GM23338 (cell line): ENCODE measurements around the gene ACBD3. TPM values are rescaled to one million over a fixed set of nuclear protein-coding genes. Genes with fewer than 3 reads are reported as not detected.

ENCODE experiments used
- ATAC-seq: fragments of 200-7000 bp; cut with Tn5 transposase; 3 replicates; pipeline ENCODE4 v1.9.1; 2020
- DNase-seq: peaks from one replicate; pipeline ENCODE4 v3.0.0-alpha.2; 2015; ENCODE audit warnings: low spot score
- H2AFZ ChIP-seq: fragments of 200-600 bp; sonication (generic); 2 replicates; pipeline ENCODE4 v1.8.0; 2016; ENCODE audit warnings: antibody characterized with exemption, mild to moderate bottlenecking, moderate library complexity
- H3F3A ChIP-seq: fragments of 200-600 bp; sonication (generic); replicated peaks from 2 replicates; pipeline ENCODE4 v1.8.0; 2017; ENCODE audit warnings: antibody characterized with exemption, mixed run types, low read depth
- H3K27ac ChIP-seq: fragments of 200-600 bp; sonication (generic); 2 replicates; pipeline ENCODE4 v1.6.1; 2016; ENCODE audit warnings: low read depth
- H3K27me3 ChIP-seq: fragments of 200-600 bp; sonication (generic); 2 replicates; pipeline ENCODE4 v1.8.0; 2016; ENCODE audit warnings: mild to moderate bottlenecking, mixed run types, moderate library complexity; ENCODE audit not compliant: insufficient read depth
- H3K36me3 ChIP-seq: fragments of 200-600 bp; sonication (generic); 2 replicates; pipeline ENCODE4 v1.8.0; 2016; ENCODE audit warnings: mild to moderate bottlenecking; ENCODE audit not compliant: insufficient read depth
- H3K4me1 ChIP-seq: fragments of 200-600 bp; sonication (generic); 2 replicates; pipeline ENCODE4 v1.8.0; 2016; ENCODE audit warnings: mild to moderate bottlenecking, moderate library complexity; ENCODE audit not compliant: insufficient read depth
- H3K4me2 ChIP-seq: fragments of 200-600 bp; sonication (generic); 2 replicates; pipeline ENCODE4 v1.7.1; 2017; ENCODE audit warnings: mixed run types
- H3K4me3 ChIP-seq: fragments of 200-600 bp; sonication (generic); 2 replicates; pipeline ENCODE4 v1.6.1; 2016; ENCODE audit warnings: mixed run types
- H3K79me2 ChIP-seq: fragments of 200-600 bp; sonication (generic); replicated peaks from 2 replicates; pipeline ENCODE4 v1.8.0; 2017; ENCODE audit warnings: mild to moderate bottlenecking; ENCODE audit not compliant: insufficient read depth
- H3K9me2 ChIP-seq: fragments of 200-600 bp; sonication (generic); 2 replicates; pipeline ENCODE4 v1.8.0; 2017; ENCODE audit not compliant: insufficient read depth
- H4K20me1 ChIP-seq: fragments of 200-600 bp; sonication (generic); replicated peaks from 2 replicates; pipeline ENCODE4 v1.8.0; 2017; ENCODE audit warnings: mild to moderate bottlenecking; ENCODE audit not compliant: insufficient read depth
- H3K27ac Mint-ChIP-seq: 2 replicates; pipeline ENCODE4 v1.8.0; 2020; ENCODE audit warnings: inconsistent platforms, mild to moderate bottlenecking, moderate library complexity, mixed read lengths
- H3K27me3 Mint-ChIP-seq: 3 replicates; pipeline ENCODE4 v1.8.0; 2022; ENCODE audit warnings: low read depth, mild to moderate bottlenecking, moderate library complexity, mixed read lengths, inconsistent platforms; ENCODE audit not compliant: insufficient read depth, poor library complexity
- H3K36me3 Mint-ChIP-seq: 3 replicates; pipeline ENCODE4 v1.8.0; 2021; ENCODE audit warnings: low read depth, mild to moderate bottlenecking, inconsistent platforms, moderate library complexity, mixed read lengths
- H3K4me1 Mint-ChIP-seq: 3 replicates; pipeline ENCODE4 v1.8.0; 2020; ENCODE audit warnings: mild to moderate bottlenecking, inconsistent platforms, mixed read lengths
- H3K4me3 Mint-ChIP-seq: 3 replicates; pipeline ENCODE4 v1.8.0; 2021; ENCODE audit warnings: moderate library complexity, mild to moderate bottlenecking, inconsistent platforms, mixed read lengths
- H3K9me3 Mint-ChIP-seq: 3 replicates; pipeline ENCODE4 v1.8.0; 2020; ENCODE audit warnings: moderate library complexity, mild to moderate bottlenecking, inconsistent platforms, mixed read lengths
- CREB1 ChIP-seq: fragments of 250-450 bp; sonication (Bioruptor Pico); IDR thresholded peaks from 2 replicates; pipeline ENCODE4 v1.5.0; 2020; ENCODE audit warnings: low read depth, mild to moderate bottlenecking, moderate library complexity
- EZH2 ChIP-seq: fragments of 200-600 bp; sonication (generic); IDR thresholded peaks from one replicate; pipeline ENCODE4 v1.8.0; 2017; ENCODE audit warnings: antibody characterized with exemption, mild to moderate bottlenecking, low read depth; ENCODE audit not compliant: unreplicated experiment
- NANOG ChIP-seq: IDR thresholded peaks from 2 replicates; pipeline ENCODE4 v1.6.1; 2016; ENCODE audit warnings: antibody characterized with exemption, borderline replicate concordance
- POLR2AphosphoS5 ChIP-seq: IDR thresholded peaks from 2 replicates; pipeline ENCODE4 v1.6.1; 2016; ENCODE audit warnings: antibody characterized with exemption, low read depth
- STAT1 ChIP-seq: IDR thresholded peaks from one replicate; pipeline ENCODE4 v1.6.1; 2016; ENCODE audit warnings: antibody characterized with exemption; ENCODE audit not compliant: unreplicated experiment
- ZNF114 ChIP-seq: fragments of 250-450 bp; sonication (Bioruptor Pico); IDR thresholded peaks from 2 replicates; pipeline ENCODE4 v1.5.0; 2020; ENCODE audit warnings: mild to moderate bottlenecking, moderate library complexity
- ZNF331 ChIP-seq: fragments of 250-450 bp; sonication (Bioruptor Pico); IDR thresholded peaks from 2 replicates; pipeline ENCODE4 v1.5.0; 2020; ENCODE audit warnings: low read depth, mild to moderate bottlenecking, moderate library complexity
- polyA plus RNA-seq: library from polyadenylated mRNA; unstranded; fragments of >200 nt; fragmentation: Nextera tagmentation; extraction: Ambion mirVana; gene quantifications from 2 replicates; pipeline ENCODE4 v1.2.1, GENCODE V29; 2016
- total RNA-seq: library from RNA; depleted of rRNA; stranded (reverse); fragments of >200 nt; shearing (Covaris generic); gene quantifications from 2 replicates; pipeline ENCODE4 v1.2.3, GENCODE V29; 2014
- TF ChIP-seq, protein P1 (sequence below): fragments of 250-450 bp; sonication (Bioruptor Pico); IDR thresholded peaks from 2 replicates; pipeline ENCODE4 v1.5.0; 2020; ENCODE audit warnings: mild to moderate bottlenecking, moderate library complexity
- TF ChIP-seq, protein P2 (sequence below): IDR thresholded peaks from 2 replicates; pipeline ENCODE4 v1.6.1; 2016; ENCODE audit warnings: antibody characterized with exemption
- TF ChIP-seq, protein P3 (sequence below), 2 experiments: fragments of 200-600 bp in 1 of 2; sonication (generic) in 1 of 2; conservative IDR thresholded peaks; 2 replicates each; pipeline versions ENCODE4 v1.5.1 to v1.6.1; 2016 to 2017; ENCODE audit warnings: antibody characterized with exemption in 2 of 2, low read depth in 2 of 2, mild to moderate bottlenecking in 2 of 2, moderate library complexity in 1 of 2
- TF ChIP-seq, protein P4 (sequence below): IDR thresholded peaks from one replicate; pipeline ENCODE4 v1.6.1; 2018; ENCODE audit warnings: antibody characterized with exemption; ENCODE audit not compliant: unreplicated experiment

The ACBD3 gene
- total and polyA plus RNA-seq, 2 experiments from 2014 or later, result 17.1 to 36.2 TPM

DNA sequence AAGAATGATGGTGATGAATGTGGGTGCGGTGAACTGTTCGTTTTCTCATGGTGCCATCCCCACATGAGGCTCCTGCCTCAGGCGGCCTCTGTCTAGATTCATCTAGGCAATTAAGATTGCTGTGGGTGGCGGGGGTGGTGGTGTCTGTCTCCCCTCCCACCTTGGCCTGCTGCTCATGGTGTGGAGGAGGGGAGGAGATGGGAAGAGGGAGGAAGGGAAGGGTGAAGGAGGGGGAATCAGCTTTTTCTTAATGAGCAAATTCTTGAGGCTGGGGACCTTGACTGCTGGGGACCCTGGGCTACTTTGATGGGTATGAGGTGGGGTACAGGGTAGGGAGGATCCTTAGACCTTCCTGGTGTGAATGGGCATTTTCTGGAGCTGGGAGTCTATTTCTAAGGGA lies 68.2 kb downstream of the ACBD3 start (continued):
- TF ChIP-seq, protein P1, sequence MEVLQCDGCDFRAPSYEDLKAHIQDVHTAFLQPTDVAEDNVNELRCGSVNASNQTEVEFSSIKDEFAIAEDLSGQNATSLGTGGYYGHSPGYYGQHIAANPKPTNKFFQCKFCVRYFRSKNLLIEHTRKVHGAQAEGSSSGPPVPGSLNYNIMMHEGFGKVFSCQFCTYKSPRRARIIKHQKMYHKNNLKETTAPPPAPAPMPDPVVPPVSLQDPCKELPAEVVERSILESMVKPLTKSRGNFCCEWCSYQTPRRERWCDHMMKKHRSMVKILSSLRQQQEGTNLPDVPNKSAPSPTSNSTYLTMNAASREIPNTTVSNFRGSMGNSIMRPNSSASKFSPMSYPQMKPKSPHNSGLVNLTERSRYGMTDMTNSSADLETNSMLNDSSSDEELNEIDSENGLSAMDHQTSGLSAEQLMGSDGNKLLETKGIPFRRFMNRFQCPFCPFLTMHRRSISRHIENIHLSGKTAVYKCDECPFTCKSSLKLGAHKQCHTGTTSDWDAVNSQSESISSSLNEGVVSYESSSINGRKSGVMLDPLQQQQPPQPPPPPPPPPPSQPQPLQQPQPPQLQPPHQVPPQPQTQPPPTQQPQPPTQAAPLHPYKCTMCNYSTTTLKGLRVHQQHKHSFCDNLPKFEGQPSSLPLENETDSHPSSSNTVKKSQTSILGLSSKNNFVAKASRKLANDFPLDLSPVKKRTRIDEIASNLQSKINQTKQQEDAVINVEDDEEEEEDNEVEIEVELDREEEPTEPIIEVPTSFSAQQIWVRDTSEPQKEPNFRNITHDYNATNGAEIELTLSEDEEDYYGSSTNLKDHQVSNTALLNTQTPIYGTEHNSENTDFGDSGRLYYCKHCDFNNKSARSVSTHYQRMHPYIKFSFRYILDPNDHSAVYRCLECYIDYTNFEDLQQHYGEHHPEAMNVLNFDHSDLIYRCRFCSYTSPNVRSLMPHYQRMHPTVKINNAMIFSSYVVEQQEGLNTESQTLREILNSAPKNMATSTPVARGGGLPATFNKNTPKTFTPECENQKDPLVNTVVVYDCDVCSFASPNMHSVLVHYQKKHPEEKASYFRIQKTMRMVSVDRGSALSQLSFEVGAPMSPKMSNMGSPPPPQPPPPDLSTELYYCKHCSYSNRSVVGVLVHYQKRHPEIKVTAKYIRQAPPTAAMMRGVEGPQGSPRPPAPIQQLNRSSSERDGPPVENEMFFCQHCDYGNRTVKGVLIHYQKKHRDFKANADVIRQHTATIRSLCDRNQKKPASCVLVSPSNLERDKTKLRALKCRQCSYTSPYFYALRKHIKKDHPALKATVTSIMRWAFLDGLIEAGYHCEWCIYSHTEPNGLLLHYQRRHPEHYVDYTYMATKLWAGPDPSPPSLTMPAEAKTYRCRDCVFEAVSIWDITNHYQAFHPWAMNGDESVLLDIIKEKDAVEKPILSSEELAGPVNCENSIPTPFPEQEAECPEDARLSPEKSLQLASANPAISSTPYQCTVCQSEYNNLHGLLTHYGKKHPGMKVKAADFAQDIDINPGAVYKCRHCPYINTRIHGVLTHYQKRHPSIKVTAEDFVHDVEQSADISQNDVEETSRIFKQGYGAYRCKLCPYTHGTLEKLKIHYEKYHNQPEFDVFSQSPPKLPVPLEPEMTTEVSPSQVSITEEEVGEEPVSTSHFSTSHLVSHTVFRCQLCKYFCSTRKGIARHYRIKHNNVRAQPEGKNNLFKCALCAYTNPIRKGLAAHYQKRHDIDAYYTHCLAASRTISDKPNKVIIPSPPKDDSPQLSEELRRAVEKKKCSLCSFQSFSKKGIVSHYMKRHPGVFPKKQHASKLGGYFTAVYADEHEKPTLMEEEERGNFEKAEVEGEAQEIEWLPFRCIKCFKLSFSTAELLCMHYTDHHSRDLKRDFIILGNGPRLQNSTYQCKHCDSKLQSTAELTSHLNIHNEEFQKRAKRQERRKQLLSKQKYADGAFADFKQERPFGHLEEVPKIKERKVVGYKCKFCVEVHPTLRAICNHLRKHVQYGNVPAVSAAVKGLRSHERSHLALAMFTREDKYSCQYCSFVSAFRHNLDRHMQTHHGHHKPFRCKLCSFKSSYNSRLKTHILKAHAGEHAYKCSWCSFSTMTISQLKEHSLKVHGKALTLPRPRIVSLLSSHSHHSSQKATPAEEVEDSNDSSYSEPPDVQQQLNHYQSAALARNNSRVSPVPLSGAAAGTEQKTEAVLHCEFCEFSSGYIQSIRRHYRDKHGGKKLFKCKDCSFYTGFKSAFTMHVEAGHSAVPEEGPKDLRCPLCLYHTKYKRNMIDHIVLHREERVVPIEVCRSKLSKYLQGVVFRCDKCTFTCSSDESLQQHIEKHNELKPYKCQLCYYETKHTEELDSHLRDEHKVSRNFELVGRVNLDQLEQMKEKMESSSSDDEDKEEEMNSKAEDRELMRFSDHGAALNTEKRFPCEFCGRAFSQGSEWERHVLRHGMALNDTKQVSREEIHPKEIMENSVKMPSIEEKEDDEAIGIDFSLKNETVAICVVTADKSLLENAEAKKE (CRISPR knock-in tag), result no peak
- TF ChIP-seq NANOG, result no peak
- no peak for TF ChIP-seq ZNF331
- TF ChIP-seq, protein P2, sequence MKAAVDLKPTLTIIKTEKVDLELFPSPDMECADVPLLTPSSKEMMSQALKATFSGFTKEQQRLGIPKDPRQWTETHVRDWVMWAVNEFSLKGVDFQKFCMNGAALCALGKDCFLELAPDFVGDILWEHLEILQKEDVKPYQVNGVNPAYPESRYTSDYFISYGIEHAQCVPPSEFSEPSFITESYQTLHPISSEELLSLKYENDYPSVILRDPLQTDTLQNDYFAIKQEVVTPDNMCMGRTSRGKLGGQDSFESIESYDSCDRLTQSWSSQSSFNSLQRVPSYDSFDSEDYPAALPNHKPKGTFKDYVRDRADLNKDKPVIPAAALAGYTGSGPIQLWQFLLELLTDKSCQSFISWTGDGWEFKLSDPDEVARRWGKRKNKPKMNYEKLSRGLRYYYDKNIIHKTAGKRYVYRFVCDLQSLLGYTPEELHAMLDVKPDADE, result no peak
- no peak for TF ChIP-seq CREB1 (CRISPR knock-in tag)
- TF ChIP-seq POLR2AphosphoS5, result no peak

DNA sequence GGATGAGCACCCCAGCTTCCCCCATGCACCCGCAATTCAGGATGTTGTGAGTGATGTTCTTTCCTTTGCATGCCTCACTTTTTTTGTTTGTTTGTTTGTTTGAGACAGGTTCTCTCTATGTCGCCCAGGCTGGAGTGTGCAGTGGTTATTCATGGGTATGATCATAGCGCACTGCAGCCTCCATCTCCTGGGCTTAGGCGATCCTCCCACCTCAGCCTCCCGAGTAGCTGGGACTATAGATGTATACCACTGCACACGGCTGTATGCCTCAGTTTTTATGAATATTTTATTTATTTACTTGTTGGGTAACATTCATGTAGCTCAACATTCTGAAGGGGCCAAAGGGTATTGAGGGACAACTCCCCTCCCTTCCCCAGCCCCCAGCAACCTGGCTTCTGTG lies 69.2 kb downstream of the ACBD3 start:
- Histone ChIP-seq H3K4me2 (no peak overlapping the region), H3K27me3 (peaks cover 13% of the 10 kb centered on the region), H3K4me1 (peaks cover 17% of the 10 kb centered on the region), H2AFZ (no peak overlapping the region), H3K4me3 (no peak overlapping the region), H3K9me2 (no peaks in the 10 kb centered on the region), H3F3A (peaks cover 12% of the 10 kb centered on the region; the same call in 1 of the 2 replicates), H4K20me1 (no peaks in the 10 kb centered on the region), H3K36me3 (no peaks in the 10 kb centered on the region), H3K79me2 (no peaks in the 10 kb centered on the region), H3K27ac (no peak overlapping the region)
- DNase-seq (no peak), ATAC-seq (no peak)
- Mint-ChIP-seq H3K9me3 (peaks cover 9% of the 10 kb centered on the region; the same call in 2 of the 3 replicates), H3K4me3 (no peak overlapping the region), H3K27ac (no peak overlapping the region), H3K36me3 (0 out of 3 replicates have a peak, but pooled peaks cover 3% of the 10 kb centered on the region), H3K4me1 (peaks cover 24% of the 10 kb centered on the region), H3K27me3 (peaks cover 25% of the 10 kb centered on the region)
- TF ChIP-seq STAT1, result no peak
- TF ChIP-seq, protein P2, result no peak
- TF ChIP-seq CREB1 (CRISPR knock-in tag), result no peak
- no peak for TF ChIP-seq ZNF331
- TF ChIP-seq NANOG, result no peak
- TF ChIP-seq EZH2, result no peak
- no peak for TF ChIP-seq ZNF114 (CRISPR knock-in tag)
- TF ChIP-seq, protein P3, sequence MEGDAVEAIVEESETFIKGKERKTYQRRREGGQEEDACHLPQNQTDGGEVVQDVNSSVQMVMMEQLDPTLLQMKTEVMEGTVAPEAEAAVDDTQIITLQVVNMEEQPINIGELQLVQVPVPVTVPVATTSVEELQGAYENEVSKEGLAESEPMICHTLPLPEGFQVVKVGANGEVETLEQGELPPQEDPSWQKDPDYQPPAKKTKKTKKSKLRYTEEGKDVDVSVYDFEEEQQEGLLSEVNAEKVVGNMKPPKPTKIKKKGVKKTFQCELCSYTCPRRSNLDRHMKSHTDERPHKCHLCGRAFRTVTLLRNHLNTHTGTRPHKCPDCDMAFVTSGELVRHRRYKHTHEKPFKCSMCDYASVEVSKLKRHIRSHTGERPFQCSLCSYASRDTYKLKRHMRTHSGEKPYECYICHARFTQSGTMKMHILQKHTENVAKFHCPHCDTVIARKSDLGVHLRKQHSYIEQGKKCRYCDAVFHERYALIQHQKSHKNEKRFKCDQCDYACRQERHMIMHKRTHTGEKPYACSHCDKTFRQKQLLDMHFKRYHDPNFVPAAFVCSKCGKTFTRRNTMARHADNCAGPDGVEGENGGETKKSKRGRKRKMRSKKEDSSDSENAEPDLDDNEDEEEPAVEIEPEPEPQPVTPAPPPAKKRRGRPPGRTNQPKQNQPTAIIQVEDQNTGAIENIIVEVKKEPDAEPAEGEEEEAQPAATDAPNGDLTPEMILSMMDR (conservative IDR thresholded peaks at IDR 0.05; ENCODE audit: low read depth in 2 of 2), result no peak
- TF ChIP-seq, protein P4, sequence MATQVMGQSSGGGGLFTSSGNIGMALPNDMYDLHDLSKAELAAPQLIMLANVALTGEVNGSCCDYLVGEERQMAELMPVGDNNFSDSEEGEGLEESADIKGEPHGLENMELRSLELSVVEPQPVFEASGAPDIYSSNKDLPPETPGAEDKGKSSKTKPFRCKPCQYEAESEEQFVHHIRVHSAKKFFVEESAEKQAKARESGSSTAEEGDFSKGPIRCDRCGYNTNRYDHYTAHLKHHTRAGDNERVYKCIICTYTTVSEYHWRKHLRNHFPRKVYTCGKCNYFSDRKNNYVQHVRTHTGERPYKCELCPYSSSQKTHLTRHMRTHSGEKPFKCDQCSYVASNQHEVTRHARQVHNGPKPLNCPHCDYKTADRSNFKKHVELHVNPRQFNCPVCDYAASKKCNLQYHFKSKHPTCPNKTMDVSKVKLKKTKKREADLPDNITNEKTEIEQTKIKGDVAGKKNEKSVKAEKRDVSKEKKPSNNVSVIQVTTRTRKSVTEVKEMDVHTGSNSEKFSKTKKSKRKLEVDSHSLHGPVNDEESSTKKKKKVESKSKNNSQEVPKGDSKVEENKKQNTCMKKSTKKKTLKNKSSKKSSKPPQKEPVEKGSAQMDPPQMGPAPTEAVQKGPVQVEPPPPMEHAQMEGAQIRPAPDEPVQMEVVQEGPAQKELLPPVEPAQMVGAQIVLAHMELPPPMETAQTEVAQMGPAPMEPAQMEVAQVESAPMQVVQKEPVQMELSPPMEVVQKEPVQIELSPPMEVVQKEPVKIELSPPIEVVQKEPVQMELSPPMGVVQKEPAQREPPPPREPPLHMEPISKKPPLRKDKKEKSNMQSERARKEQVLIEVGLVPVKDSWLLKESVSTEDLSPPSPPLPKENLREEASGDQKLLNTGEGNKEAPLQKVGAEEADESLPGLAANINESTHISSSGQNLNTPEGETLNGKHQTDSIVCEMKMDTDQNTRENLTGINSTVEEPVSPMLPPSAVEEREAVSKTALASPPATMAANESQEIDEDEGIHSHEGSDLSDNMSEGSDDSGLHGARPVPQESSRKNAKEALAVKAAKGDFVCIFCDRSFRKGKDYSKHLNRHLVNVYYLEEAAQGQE, result no peak
